Endothelial cell of umbilical vein (primary cell): ENCODE data around the gene GPATCH1. TPM values are rescaled to one million over a fixed set of nuclear protein-coding genes. Genes with fewer than 3 reads are reported as not detected.

Source experiments
- BruUV-seq: library from RNA; stranded (reverse); fragments of 400-500 nt; replicated peaks from 2 replicates; lab custom pipeline; 2021; lab: Mats Ljungman, UMichigan
- CTCF ChIA-PET: fragments of 300-600, 350-600 bp; sonication (Branson Sonifier 250); formaldehyde crosslinking; loops from one replicate; lab custom pipeline; 2021; ENCODE audit warnings: antibody characterized with exemption, inconsistent platforms; lab: Charles Lee
- POLR2A ChIA-PET: fragments of 300-600, 350-600 bp; sonication (Branson Sonifier 250); formaldehyde crosslinking; loops from one replicate; lab custom pipeline; 2021; ENCODE audit warnings: antibody characterized with exemption, inconsistent platforms; lab: Charles Lee
- DNase-seq: peaks from one replicate; pipeline ENCODE4 v3.0.0-alpha.2; 2011; ENCODE audit warnings: low read depth, low spot score
- FAIRE-seq: peaks from 2 replicates; lab custom pipeline; 2011; peaks lifted over from hg19 to GRCh38; lab: Jason Lieb, UNC
- H2AFZ ChIP-seq: 2 replicates; pipeline ENCODE4 v1.6.0; 2012; ENCODE audit warnings: low read depth, low read length, control low read depth, inconsistent platforms
- H3K27ac ChIP-seq: 2 replicates; pipeline ENCODE4 v1.5.1; 2011; ENCODE audit warnings: low read depth, mild to moderate bottlenecking, control low read depth, low read length, moderate library complexity; ENCODE audit not compliant: insufficient read depth
- H3K27me3 ChIP-seq, 2 experiments: 2 replicates each; pipeline versions ENCODE4 v1.6.0 to v1.6.1; 2011; ENCODE audit warnings: low read length in 2 of 2, mixed read lengths in 1 of 2; ENCODE audit not compliant: control insufficient read depth in 2 of 2, insufficient read depth in 2 of 2
- H3K36me3 ChIP-seq, 2 experiments: 2 replicates in 1 of 2; 3 replicates in 1 of 2; pipeline ENCODE4 v1.5.1; 2011; ENCODE audit warnings: low read length in 2 of 2, mild to moderate bottlenecking in 1 of 2, moderate library complexity in 1 of 2; ENCODE audit not compliant: control insufficient read depth in 2 of 2, insufficient read depth in 2 of 2; ENCODE audit errors: extremely low read depth in 1 of 2
- H3K4me1 ChIP-seq: 3 replicates; pipeline ENCODE4 v1.5.1; 2011; ENCODE audit warnings: mild to moderate bottlenecking, low read length; ENCODE audit not compliant: control insufficient read depth, insufficient read depth; ENCODE audit errors: extremely low read depth
- H3K4me2 ChIP-seq: 2 replicates; pipeline ENCODE4 v1.6.1; 2011; ENCODE audit warnings: low read length, control low read depth, mixed read lengths; ENCODE audit not compliant: insufficient read depth
- H3K4me3 ChIP-seq, 3 experiments: fragments of 200-600 bp in 1 of 3; sonication (generic), shearing (Covaris generic) in 1 of 3; replicated peaks in 1 of 3; 2 replicates each; pipeline ENCODE4 v1.5.1; 2011 to 2016; ENCODE audit warnings: control low read depth in 3 of 3, low read length in 3 of 3, mild to moderate bottlenecking in 2 of 3, inconsistent platforms in 1 of 3, low read depth in 1 of 3, moderate library complexity in 1 of 3; ENCODE audit not compliant: insufficient read depth in 1 of 3
- H3K79me2 ChIP-seq: 2 replicates; pipeline ENCODE4 v1.6.0; 2012; ENCODE audit warnings: low read length, inconsistent platforms; ENCODE audit not compliant: control insufficient read depth, insufficient read depth
- H3K9ac ChIP-seq: replicated peaks from 2 replicates; pipeline ENCODE3; 2011; ENCODE audit warnings: low read length, control low read depth; ENCODE audit not compliant: insufficient read depth; ENCODE audit errors: extremely low read depth
- H3K9me1 ChIP-seq: replicated peaks from 3 replicates; pipeline ENCODE4 v1.6.0; 2011; ENCODE audit warnings: mild to moderate bottlenecking, low read length; ENCODE audit not compliant: control insufficient read depth, insufficient read depth; ENCODE audit errors: extremely low read depth
- H3K9me3 ChIP-seq: replicated peaks from 2 replicates; pipeline ENCODE4 v1.5.1; 2012; ENCODE audit warnings: low read length, inconsistent platforms; ENCODE audit not compliant: control insufficient read depth, insufficient read depth
- H4K20me1 ChIP-seq: replicated peaks from 2 replicates; pipeline ENCODE3; 2011; ENCODE audit warnings: mild to moderate bottlenecking, low read length; ENCODE audit not compliant: control insufficient read depth, insufficient read depth; ENCODE audit errors: extremely low read depth
- EZH2 ChIP-seq: IDR thresholded peaks from 2 replicates; pipeline ENCODE4 v1.6.1; 2012; ENCODE audit warnings: borderline replicate concordance, low read depth, mild to moderate bottlenecking, moderate library complexity, low read length, inconsistent platforms; ENCODE audit not compliant: severe bottlenecking
- FOS ChIP-seq: IDR thresholded peaks from 2 replicates; pipeline ENCODE4 v1.6.1; 2011; ENCODE audit warnings: mild to moderate bottlenecking, low read length, moderate library complexity, borderline replicate concordance; ENCODE audit not compliant: insufficient read depth
- GATA2 ChIP-seq: IDR thresholded peaks from 2 replicates; pipeline ENCODE4 v1.7.0; 2011; ENCODE audit warnings: low read depth, mild to moderate bottlenecking, moderate library complexity, mixed read lengths, low read length; ENCODE audit not compliant: insufficient read length, insufficient read depth
- JUN ChIP-seq: IDR thresholded peaks from 2 replicates; pipeline ENCODE4 v1.6.1; 2011; ENCODE audit warnings: borderline replicate concordance, low read depth; ENCODE audit not compliant: insufficient read length, insufficient read depth
- MYC ChIP-seq: IDR thresholded peaks from one replicate; pipeline ENCODE4 v1.6.1; 2011; ENCODE audit warnings: mild to moderate bottlenecking, low read depth, low read length
- POLR2A ChIP-seq: IDR thresholded peaks from 2 replicates; pipeline ENCODE4 v1.6.1; 2012; ENCODE audit warnings: low read depth, mild to moderate bottlenecking, control low read depth, low read length
- POLR2AphosphoS5 ChIP-seq: IDR thresholded peaks from 2 replicates; pipeline ENCODE4 v1.6.1; 2012; ENCODE audit warnings: low read depth, mild to moderate bottlenecking, control low read depth, low read length, moderate library complexity; ENCODE audit not compliant: insufficient read depth
- dilution Hi-C: fragments of 300-500 bp; cut with MboI; formaldehyde crosslinking; loops from one replicate; pipeline ENCODE4 v1.15.0; 2019; ENCODE audit warnings: low sequenced_read_pairs; ENCODE audit not compliant: extremely low pct_ligation_motif_present
- intact Hi-C: fragments of 100-400 bp; cut with micrococcal nuclease; formaldehyde crosslinking; loops from one replicate; pipeline ENCODE4 v1.10.0; 2022
- polyA plus RNA-seq, 4 experiments: library from polyadenylated mRNA; depleted of rRNA in 3 of 4; stranded (reverse) in 3 of 4; unstranded in 1 of 4; fragments of >200 nt; gene quantifications; 2 replicates each; pipeline versions ENCODE4 v1.2.1 to v1.2.3, GENCODE V29; 2011 to 2012; ENCODE audit warnings: missing spikeins in 1 of 4
- total RNA-seq: library from RNA; stranded (reverse); gene quantifications from 2 replicates; pipeline ENCODE4 v1.2.3, GENCODE V29; 2021
- TF ChIP-seq, protein P1 (sequence below): IDR thresholded peaks from 2 replicates; pipeline ENCODE4 v1.6.1; 2011; ENCODE audit not compliant: insufficient read depth, insufficient read length
- TF ChIP-seq, protein P2 (sequence below), 2 donors: IDR thresholded peaks; 1 replicate in 1 of 2; 2 replicates in 1 of 2; pipeline ENCODE4 v1.5.1; 2011; ENCODE audit warnings: low read length in 2 of 2, mild to moderate bottlenecking in 2 of 2, moderate library complexity in 2 of 2, control low read depth in 1 of 2, inconsistent platforms in 1 of 2, low read depth in 1 of 2; ENCODE audit not compliant: insufficient read depth in 1 of 2; ENCODE audit errors: extremely low read depth in 1 of 2

GPATCH1 gene
- total and polyA plus RNA-seq, 2 donors (not counting 3 experiments of a cell fraction or from before 2014, with no cell fraction given), result 4.5 to 9.2 TPM

DNA sequence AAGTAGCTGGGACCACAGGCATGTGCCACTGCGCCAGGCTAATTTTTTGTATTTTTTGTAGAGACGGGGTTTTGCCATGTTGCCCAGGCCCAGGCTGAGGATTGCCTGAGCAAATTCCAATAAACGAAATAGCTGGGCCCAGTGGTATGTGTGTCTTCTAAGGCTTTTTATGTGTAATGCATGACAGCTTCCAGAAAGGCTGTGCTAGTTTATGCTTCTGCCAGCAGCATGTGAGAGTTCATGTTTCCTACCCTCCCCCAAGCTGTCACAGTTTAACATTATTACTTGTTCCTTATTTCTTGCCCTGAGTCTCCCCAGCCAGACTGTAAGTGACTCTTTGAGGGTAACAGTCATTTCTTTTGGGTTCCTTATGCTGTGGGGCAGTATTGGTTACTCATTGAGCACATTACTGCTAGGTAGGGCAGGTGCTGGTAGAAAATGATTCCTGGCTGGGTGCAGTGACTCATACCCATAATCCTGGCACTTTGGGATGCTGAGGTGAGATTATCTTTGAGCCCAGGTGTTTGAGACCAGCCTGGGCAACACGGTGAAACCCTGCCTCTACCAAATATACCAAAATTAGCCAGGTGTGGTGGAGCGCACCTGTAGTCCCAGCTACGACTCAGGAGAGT is 13.6 kb downstream of the GPATCH1 start:
- Histone ChIP-seq H3K4me1 (no peaks in the 10 kb centered on the region), H3K79me2 (no peaks in the 10 kb centered on the region), H2AFZ (no peak overlapping the region), H3K27ac (no peak overlapping the region), H3K9ac (no peak overlapping the region), H3K36me3 (peaks cover 11 to 20% of the 10 kb centered on the region in 2 experiments), H3K4me2 (no peak overlapping the region), H3K9me3 (no peaks in the 10 kb centered on the region), H3K27me3 (no peaks in the 10 kb centered on the region), H3K4me3 (no peak overlapping the region), H4K20me1 (no peaks in the 10 kb centered on the region), H3K9me1 (no peaks in the 10 kb centered on the region)
- no TSS peak for BruUV-seq
- dilution Hi-C loops, result no loop called here
- ChIA-PET POLR2A (no interaction called here), CTCF (no interaction called here)
- FAIRE-seq (no peak), DNase-seq (no peak)
- intact Hi-C loops, result no loop called here
- TF ChIP-seq JUN (no peak), GATA2 (no peak), EZH2 (no peak)
- TF ChIP-seq, protein P1, sequence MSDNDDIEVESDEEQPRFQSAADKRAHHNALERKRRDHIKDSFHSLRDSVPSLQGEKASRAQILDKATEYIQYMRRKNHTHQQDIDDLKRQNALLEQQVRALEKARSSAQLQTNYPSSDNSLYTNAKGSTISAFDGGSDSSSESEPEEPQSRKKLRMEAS, result no peak

DNA sequence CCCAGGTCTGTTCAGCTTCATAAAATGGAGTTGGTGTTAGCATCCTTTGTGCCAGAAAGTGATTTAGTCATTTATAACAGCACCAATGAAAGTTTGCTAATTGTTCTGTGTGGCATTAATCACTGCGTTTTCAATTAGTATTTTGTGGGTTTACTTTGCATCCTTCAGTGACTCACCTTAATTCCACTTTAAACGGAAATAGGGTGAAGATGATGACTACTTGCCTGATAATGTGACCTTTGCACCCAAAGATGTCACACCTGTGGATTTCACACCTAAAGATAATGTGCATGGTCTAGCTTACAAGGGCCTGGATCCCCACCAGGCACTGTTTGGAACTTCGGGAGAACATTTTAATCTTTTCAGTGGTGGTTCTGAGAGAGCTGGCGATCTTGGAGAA is 15.0 kb downstream of the GPATCH1 start:
- ChIA-PET POLR2A (no interaction called here), CTCF (interaction anchor here (1.3 to 1.4 kb wide), 2 partner anchors 48 to 88 kb away, joined by 3 to 4 read pairs; no protein-coding TSS in a partner anchor)
- H3K4me2 ChIP-seq, result no peak overlapping the region
- H3K9ac ChIP-seq, result no peak overlapping the region
- no peaks in the 10 kb centered on the region for H3K27me3 ChIP-seq
- intact Hi-C loops, result no loop called here
- DNase-seq, result no peak
- H3K36me3 ChIP-seq, result peaks cover 11 to 17% of the 10 kb centered on the region in 2 experiments
- H3K27ac ChIP-seq, result no peak overlapping the region
- no peaks in the 10 kb centered on the region for H4K20me1 ChIP-seq
- no TSS peak for BruUV-seq
- H2AFZ ChIP-seq, result no peak overlapping the region
- H3K4me3 ChIP-seq, result no peak overlapping the region
- no peaks in the 10 kb centered on the region for H3K4me1 ChIP-seq
- no peaks in the 10 kb centered on the region for H3K9me3 ChIP-seq
- dilution Hi-C loops, result no loop called here
- H3K9me1 ChIP-seq, result no peaks in the 10 kb centered on the region
- no peak for TF ChIP-seq JUN
- TF ChIP-seq, protein P1, result no peak
- TF ChIP-seq FOS, result no peak
- TF ChIP-seq POLR2A, result no peak
- TF ChIP-seq, protein P2, sequence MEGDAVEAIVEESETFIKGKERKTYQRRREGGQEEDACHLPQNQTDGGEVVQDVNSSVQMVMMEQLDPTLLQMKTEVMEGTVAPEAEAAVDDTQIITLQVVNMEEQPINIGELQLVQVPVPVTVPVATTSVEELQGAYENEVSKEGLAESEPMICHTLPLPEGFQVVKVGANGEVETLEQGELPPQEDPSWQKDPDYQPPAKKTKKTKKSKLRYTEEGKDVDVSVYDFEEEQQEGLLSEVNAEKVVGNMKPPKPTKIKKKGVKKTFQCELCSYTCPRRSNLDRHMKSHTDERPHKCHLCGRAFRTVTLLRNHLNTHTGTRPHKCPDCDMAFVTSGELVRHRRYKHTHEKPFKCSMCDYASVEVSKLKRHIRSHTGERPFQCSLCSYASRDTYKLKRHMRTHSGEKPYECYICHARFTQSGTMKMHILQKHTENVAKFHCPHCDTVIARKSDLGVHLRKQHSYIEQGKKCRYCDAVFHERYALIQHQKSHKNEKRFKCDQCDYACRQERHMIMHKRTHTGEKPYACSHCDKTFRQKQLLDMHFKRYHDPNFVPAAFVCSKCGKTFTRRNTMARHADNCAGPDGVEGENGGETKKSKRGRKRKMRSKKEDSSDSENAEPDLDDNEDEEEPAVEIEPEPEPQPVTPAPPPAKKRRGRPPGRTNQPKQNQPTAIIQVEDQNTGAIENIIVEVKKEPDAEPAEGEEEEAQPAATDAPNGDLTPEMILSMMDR (IDR thresholded peaks at IDR 0.05; ENCODE audit: extremely low read depth in 1 of 2, insufficient read depth in 1 of 2, low read depth in 1 of 2, low read length in 2 of 2), result no peak
- TF ChIP-seq EZH2, result no peak
- no peak for TF ChIP-seq GATA2
- TF ChIP-seq POLR2AphosphoS5, result no peak
- no peak for TF ChIP-seq MYC
- FAIRE-seq, result no peak
- no peaks in the 10 kb centered on the region for H3K79me2 ChIP-seq
